Lung (tissue), 12 donors: Measurements from ENCODE around the gene GARNL3. TPM values are rescaled to one million over a fixed set of nuclear protein-coding genes. Genes with fewer than 3 reads are reported as not detected.

Experiments
- ATAC-seq: fragments of 200-7000 bp; cut with Tn5 transposase; one replicate; pipeline ENCODE4 v1.9.1; 2020; ENCODE audit warnings: moderate number of reproducible peaks; ENCODE audit not compliant: insufficient read depth, low FRiP score
- DNase-seq, 3 donors: peaks; one replicate each; pipeline ENCODE4 v3.0.0-alpha.2; 2013 to 2017
- H3K27ac ChIP-seq, 2 donors: one replicate each; pipeline ENCODE4 v1.5.1; 2013; ENCODE audit warnings: mild to moderate bottlenecking in 2 of 2, moderate library complexity in 2 of 2, control low read depth in 1 of 2, inconsistent platforms in 1 of 2, low read depth in 1 of 2, low read length in 1 of 2
- H3K27me3 ChIP-seq, 3 donors: one replicate each; pipeline ENCODE4 v1.5.1; 2013; ENCODE audit warnings: low read length in 2 of 3; ENCODE audit not compliant: control insufficient read depth in 3 of 3, insufficient read depth in 3 of 3
- H3K36me3 ChIP-seq, 4 donors: one replicate each; pipeline ENCODE4 v1.5.1; 2013; ENCODE audit warnings: low read length in 4 of 4, mild to moderate bottlenecking in 1 of 4, moderate library complexity in 1 of 4; ENCODE audit not compliant: control insufficient read depth in 4 of 4, insufficient read depth in 4 of 4
- H3K4me1 ChIP-seq, 5 donors: one replicate each; pipeline ENCODE4 v1.5.1; 2013; ENCODE audit warnings: low read length in 5 of 5, mild to moderate bottlenecking in 2 of 5, moderate library complexity in 1 of 5; ENCODE audit not compliant: control insufficient read depth in 5 of 5, insufficient read depth in 5 of 5
- H3K4me3 ChIP-seq: one replicate; pipeline ENCODE4 v1.5.1; 2013; ENCODE audit warnings: mild to moderate bottlenecking, control low read depth, moderate library complexity
- H3K9ac ChIP-seq, 2 donors: one replicate each; pipeline ENCODE4 v1.5.1; 2013; ENCODE audit warnings: low read length in 2 of 2, control low read depth in 1 of 2; ENCODE audit not compliant: insufficient read depth in 1 of 2
- H3K9me3 ChIP-seq, 4 donors: one replicate each; pipeline ENCODE4 v1.5.1; 2013; ENCODE audit warnings: low read length in 3 of 4, mild to moderate bottlenecking in 1 of 4, moderate library complexity in 1 of 4; ENCODE audit not compliant: control insufficient read depth in 4 of 4, insufficient read depth in 3 of 4
- WGBS, 2 donors: extraction: QIAGEN DNeasy Blood & Tissue Kit; methylation state at CpG; one replicate each; pipeline ENCODE4 v1.1.7; 2013; 5-methylcytosine and 5-hydroxymethylcytosine counted together
- polyA plus RNA-seq, 2 donors: library from polyadenylated mRNA; stranded (reverse); fragments of 200-250 nt; gene quantifications; one replicate each; pipeline ENCODE4 v1.2.1, GENCODE V29; 2013
- total RNA-seq, 2 donors: library from RNA; depleted of rRNA in 1 of 2; stranded (reverse); fragments of >200 nt in 1 of 2; gene quantifications; one replicate each; pipeline ENCODE4 v1.2.1, GENCODE V29; 2014 to 2021
- TF ChIP-seq, protein P1 (sequence below): IDR thresholded peaks from 2 replicates; pipeline ENCODE4 v1.5.1; 2012; ENCODE audit warnings: mild to moderate bottlenecking; ENCODE audit errors: control extremely low read depth, extremely low read depth
- donor health status: control.
- donor health status: control.
- donor health status: Bipolar disorder and iron deficiency.
- donor health status: healthy.
- donor health status: DM: yes; HTN: yes; CAD: no.

GARNL3 gene
- total and polyA plus RNA-seq, 4 donors: 1.5 to 31.1 (median 4.4) TPM

DNA sequence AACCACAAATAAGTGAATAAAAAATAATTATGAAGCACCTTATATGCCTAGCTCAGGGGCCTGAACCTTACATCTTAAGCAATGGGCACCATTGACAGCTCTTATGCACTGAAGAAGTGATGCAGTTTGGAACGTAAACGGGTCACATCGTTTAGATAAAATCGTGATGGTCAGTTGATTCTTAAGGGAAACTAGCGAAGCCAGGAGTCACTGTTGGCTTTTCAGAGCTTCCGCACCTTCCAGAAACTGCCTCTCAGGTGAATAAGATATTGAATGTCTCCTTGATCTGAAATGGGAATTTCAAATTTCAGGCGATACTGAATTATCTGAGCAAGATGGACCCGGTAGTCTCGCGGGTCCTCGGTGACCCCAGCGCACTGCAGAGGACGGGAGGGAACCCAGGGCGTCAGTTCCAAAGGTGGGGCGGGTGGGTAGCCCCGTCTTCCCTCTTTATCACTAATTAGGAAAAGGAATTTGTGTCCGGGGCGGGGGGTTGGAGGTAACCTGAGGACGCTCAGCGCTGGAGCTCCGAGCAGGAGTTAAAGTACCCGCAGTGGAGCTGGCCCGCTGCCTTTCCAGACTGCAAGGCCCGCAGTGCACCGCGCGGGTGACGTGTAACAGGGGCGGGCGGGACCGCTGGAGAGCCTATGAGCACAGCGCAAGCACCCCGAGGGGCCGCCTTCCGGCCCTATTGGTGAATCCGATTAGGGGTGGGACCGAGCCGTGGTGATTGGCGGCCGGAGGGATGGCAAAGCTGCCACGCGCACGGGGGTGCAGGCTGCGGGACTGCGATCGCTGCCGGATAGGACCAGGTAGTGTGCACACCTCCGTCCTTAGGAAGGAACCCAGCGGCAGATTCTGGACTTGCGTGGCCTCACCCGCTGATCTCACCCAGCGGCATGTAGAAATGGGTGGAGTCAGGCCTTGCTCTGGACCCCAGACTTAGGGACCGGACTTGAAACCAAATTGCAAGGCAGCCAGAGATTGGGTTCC lies 19.7 kb upstream of the GARNL3 start:
- ATAC-seq (peak; percentile 100), DNase-seq (peak; percentile 96 to 98 (median 97))
- Histone ChIP-seq H3K9ac (peak overlapping the region in 1 of 2 donors; percentile 65), H3K4me1 (peaks cover 0 to 9% (median 2%) of the 10 kb centered on the region in 5 donors), H3K36me3 (peaks cover 0 to 2% (median 0%) of the 10 kb centered on the region in 4 donors), H3K27me3 (no peaks in the 10 kb centered on the region), H3K4me3 (peak overlapping the region; percentile 59), H3K27ac (peak overlapping the region; percentile 68 to 71), H3K9me3 (no peaks in the 10 kb centered on the region)
- 7 to 10% methylated on average over 52 to 53 of the region's 53 CpGs for WGBS, 2 donors
- TF ChIP-seq, protein P1, sequence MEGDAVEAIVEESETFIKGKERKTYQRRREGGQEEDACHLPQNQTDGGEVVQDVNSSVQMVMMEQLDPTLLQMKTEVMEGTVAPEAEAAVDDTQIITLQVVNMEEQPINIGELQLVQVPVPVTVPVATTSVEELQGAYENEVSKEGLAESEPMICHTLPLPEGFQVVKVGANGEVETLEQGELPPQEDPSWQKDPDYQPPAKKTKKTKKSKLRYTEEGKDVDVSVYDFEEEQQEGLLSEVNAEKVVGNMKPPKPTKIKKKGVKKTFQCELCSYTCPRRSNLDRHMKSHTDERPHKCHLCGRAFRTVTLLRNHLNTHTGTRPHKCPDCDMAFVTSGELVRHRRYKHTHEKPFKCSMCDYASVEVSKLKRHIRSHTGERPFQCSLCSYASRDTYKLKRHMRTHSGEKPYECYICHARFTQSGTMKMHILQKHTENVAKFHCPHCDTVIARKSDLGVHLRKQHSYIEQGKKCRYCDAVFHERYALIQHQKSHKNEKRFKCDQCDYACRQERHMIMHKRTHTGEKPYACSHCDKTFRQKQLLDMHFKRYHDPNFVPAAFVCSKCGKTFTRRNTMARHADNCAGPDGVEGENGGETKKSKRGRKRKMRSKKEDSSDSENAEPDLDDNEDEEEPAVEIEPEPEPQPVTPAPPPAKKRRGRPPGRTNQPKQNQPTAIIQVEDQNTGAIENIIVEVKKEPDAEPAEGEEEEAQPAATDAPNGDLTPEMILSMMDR: no peak

GRCh38 chr9:127245637-127246164 lies 18.9 kb upstream of the GARNL3 start:
- ATAC-seq (no peak), DNase-seq (no peak)
- 83 to 86% methylated on average over 8 of the region's 8 CpGs for WGBS, 2 donors
- Histone ChIP-seq H3K36me3 (peaks cover 0 to 2% (median 0%) of the 10 kb centered on the region in 4 donors), H3K9me3 (no peaks in the 10 kb centered on the region), H3K4me3 (no peak overlapping the region), H3K27ac (no peak overlapping the region), H3K4me1 (peaks cover 0 to 9% (median 5%) of the 10 kb centered on the region in 5 donors), H3K27me3 (no peaks in the 10 kb centered on the region), H3K9ac (peak overlapping the region in 1 of 2 donors; percentile 30)
- TF ChIP-seq, protein P1: no peak

DNA sequence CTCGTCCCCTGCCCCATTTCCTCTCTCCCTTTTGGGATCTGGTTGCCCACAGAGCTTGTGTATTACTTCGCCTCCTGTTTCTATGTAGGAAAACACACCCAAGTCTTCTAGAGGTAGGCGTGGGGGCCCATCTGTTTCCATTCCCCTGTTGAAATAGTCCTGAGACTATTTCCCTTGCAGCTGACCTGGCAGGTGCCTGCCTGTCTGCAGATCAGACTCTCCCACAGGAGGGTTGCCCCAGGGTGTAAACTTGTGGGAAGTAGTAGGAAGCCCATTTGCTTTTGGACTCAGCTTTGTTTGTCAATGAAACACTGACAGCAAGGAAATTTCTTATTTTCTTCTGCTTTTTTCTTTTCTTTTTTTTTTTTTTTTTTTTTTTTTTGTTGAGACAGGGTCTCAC lies 16.3 kb upstream of the GARNL3 start:
- Histone ChIP-seq H3K9me3 (no peaks in the 10 kb centered on the region), H3K9ac (no peak overlapping the region), H3K27ac (no peak overlapping the region), H3K4me3 (no peak overlapping the region), H3K4me1 (peaks cover 0 to 9% (median 6%) of the 10 kb centered on the region in 5 donors), H3K27me3 (no peaks in the 10 kb centered on the region), H3K36me3 (peaks cover 0 to 2% (median 0%) of the 10 kb centered on the region in 4 donors)
- ATAC-seq: no peak
- DNase-seq: no peak
- 84 to 93% methylated on average over 3 of the region's 3 CpGs for WGBS, 2 donors
- TF ChIP-seq, protein P1: no peak
